Activated CD8-positive, alpha-beta memory T cell treated with anti-CD3 and anti-CD28 coated beads, Interleukin-2, amount 50 U/mL, for 1 hour (primary cell): ENCODE measurements around the gene RFX6.

ENCODE experiments used
- DNase-seq: peaks from one replicate; pipeline ENCODE4 v3.0.0-alpha.2; 2020; ENCODE audit errors: extremely low read depth

RFX6 gene

GRCh38 chr6:116969211-116969863, 92.3 kb downstream of the RFX6 start:
- no peak for DNase-seq

DNA sequence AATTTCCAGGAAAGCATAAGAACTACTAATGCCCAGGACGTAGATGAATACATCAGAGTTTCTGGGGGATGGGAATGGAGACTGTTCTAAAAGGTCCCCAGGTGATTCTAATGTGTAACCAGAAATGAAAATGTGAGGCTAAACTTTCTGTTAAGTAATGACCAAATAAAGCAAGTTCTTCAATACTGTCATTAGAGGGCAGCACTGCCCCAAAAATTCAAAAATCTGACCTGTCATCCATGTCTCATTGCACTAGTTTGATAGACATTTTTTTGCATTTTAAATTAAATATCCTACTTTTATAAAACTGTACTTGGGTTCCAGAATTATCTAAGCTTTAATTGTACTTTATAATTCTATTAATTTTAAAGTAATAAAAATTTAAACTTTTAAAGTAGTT, 94.9 kb downstream of the RFX6 start:
- no peak for DNase-seq

DNA sequence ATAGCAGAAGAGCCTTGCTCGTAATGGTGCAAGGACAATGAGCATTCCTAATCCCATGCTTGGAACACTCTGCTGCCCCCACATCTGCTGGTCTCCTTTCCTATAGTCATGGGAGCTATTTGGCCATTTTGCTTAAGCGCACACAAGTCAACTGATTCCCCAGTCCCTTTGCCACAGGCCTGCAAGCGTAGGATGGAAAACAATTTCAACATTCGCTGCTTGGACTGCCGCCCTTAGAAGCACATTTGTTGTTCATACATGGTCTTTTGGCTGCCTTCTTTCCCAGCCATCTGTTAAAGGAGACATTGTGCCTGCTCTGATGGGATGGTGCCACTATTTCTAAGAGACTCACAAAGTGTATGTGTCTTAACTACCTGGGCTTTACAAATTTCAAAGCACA, 96.9 kb downstream of the RFX6 start:
- no peak for DNase-seq

- DNase-seq: no peak
These were observed 97.7 kb downstream of the RFX6 start for GRCh38 chr6:116974526-116975316.

DNA sequence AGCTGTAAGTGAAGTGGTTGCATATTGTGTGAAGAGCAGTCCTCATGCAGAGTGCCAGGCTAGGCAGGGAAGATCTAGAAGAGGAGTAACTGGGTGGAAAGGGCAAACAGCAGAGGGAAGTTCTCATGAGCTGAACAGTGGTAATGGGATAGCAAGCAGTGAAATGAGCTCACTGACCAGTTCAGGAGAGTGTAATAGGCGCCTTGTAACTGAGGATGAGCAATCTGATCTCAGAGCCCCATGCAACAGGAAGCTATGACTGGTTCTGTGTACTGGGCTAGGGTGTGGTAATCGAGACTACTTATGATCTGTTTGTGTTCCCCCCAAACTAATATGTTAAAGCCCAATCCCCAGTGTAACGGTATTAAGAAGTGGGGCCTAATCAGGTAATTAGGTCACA, 98.6 kb downstream of the RFX6 start:
- no peak for DNase-seq

DNA sequence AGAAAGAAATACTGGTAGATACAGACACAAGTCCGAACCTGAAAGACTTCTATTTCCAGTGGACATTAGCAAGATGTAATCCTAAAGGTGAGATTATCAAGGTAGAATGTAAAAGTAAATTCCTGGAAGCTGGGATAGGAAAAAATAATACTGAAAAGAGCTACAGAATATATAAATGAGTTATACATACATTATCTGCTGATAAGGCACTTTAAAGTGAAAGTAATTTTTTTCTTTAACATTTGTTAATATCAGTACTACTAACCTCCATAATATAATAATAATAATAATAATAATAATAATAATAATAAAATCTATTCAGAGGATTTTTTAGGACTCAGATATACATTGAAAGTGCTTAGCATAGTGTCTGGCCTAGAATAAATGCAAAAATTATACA, 102.5 kb downstream of the RFX6 start:
- no peak for DNase-seq
